ENCODE data around the gene DYTN. TPM values are rescaled to one million over a fixed set of nuclear protein-coding genes. Genes with fewer than 3 reads are reported as not detected.
A peak's percentile ranks its signal among the peaks of the same experiment; 100 is the strongest.

Gene DYTN
- not detected for total RNA-seq

GRCh38 chr2:206718296-206718695 lies at the start of gene DYTN:
DYTN (minus strand) TSS chr2:206718396; CDS start chr2:206718279, 117 bp downstream.
- 65 to 73% methylated on average over 1 of the region's 1 CpG for WGBS, 2 donors
- H3K27ac ChIP-seq, result no peak within 1 kb of the TSS
- no peak for DNase-seq

GRCh38 chr2:206766057-206766930 lies 48.1 kb upstream of the DYTN start:
- peaks cover 5 to 48% (median 20%) of the 10 kb centered on the region in 3 donors for H3K4me1 ChIP-seq
- DNase-seq, result no peak
- peaks cover 0 to 48% (median 2%) of the 10 kb centered on the region in 3 donors for H3K36me3 ChIP-seq
- no peak for TF ChIP-seq POLR2A (IDR thresholded peaks at IDR 0.05)
- no peak for TF ChIP-seq CTCF (IDR thresholded peaks at IDR 0.05)
- no peaks in the 10 kb centered on the region for H3K9me3 ChIP-seq
- WGBS, 2 donors, result 42% methylated on average over 9 to 11 of the region's 12 CpGs
- intact Hi-C loops (cut with DNase I), result no loop called here
- H3K27me3 ChIP-seq, result no peaks in the 10 kb centered on the region
- H3K4me3 ChIP-seq, result peak overlapping the region; percentile 64 to 92 (median 88)
- H3K27ac ChIP-seq, result peak overlapping the region; percentile 89 to 95 (median 90)

More at GRCh38 chr2:206718296-206718695, at the start of gene DYTN:
- Histone ChIP-seq H3K4me1 (no peaks in the 10 kb centered on the region), H3K9me3 (no peaks in the 10 kb centered on the region), H3K27me3 (peaks cover 0 to 16% (median 0%) of the 10 kb centered on the region in 4 donors), H3K36me3 (no peaks in the 10 kb centered on the region), H3K4me3 (no peak within 1 kb of the TSS)
- intact Hi-C loops (cut with DNase I), result no loop called here
- TF ChIP-seq POLR2A (IDR thresholded peaks at IDR 0.05) (no peak), CTCF (IDR thresholded peaks at IDR 0.05) (no peak)

GRCh38 chr2:206765242-206766056 lies 47.3 kb upstream of the DYTN start, which contains the start of the genes FASTKD2 and MDH1B:
FASTKD2 (plus strand) TSS chr2:206765606; CDS start chr2:206766694, 1,088 bp downstream.
MDH1B (minus strand) TSS chr2:206765328; CDS start chr2:206765271, 57 bp downstream.
- peak within 1 kb of the TSS; percentile 64 to 92 (median 88) for H3K4me3 ChIP-seq
- DNase-seq, result peak; percentile 37
- H3K9me3 ChIP-seq, result no peaks in the 10 kb centered on the region
- H3K27ac ChIP-seq, result peak within 1 kb of the TSS; percentile 89 to 95 (median 90)
- peaks cover 5 to 48% (median 20%) of the 10 kb centered on the region in 3 donors for H3K4me1 ChIP-seq
- 0 to 3% methylated on average over 8 to 38 of the region's 46 CpGs for WGBS, 2 donors
- intact Hi-C loops (cut with DNase I), result no loop called here
- TF ChIP-seq POLR2A (IDR thresholded peaks at IDR 0.05) (peak in 2 of 4 donors; percentile 29 to 43), CTCF (IDR thresholded peaks at IDR 0.05) (peak in 1 of 6 experiments; percentile 4)
- H3K27me3 ChIP-seq, result no peaks in the 10 kb centered on the region
- peaks cover 0 to 40% (median 0%) of the 10 kb centered on the region in 3 donors for H3K36me3 ChIP-seq

- intact Hi-C loops (cut with DNase I), result no loop called here
- Histone ChIP-seq H3K27me3 (no peaks in the 10 kb centered on the region), H3K36me3 (peaks cover 0 to 33% (median 0%) of the 10 kb centered on the region in 3 donors), H3K27ac (peak overlapping the region; percentile 89 to 95 (median 90)), H3K4me3 (peak overlapping the region; percentile 64 to 92 (median 88)), H3K9me3 (no peaks in the 10 kb centered on the region), H3K4me1 (peaks cover 5 to 48% (median 20%) of the 10 kb centered on the region in 3 donors)
- DNase-seq, result no peak
- TF ChIP-seq CTCF (IDR thresholded peaks at IDR 0.05) (peak in 1 of 6 experiments; percentile 12), POLR2A (IDR thresholded peaks at IDR 0.05) (no peak)
- WGBS, 2 donors, result 11 to 18% methylated on average over 8 to 18 of the region's 18 CpGs
Measured at GRCh38 chr2:206764673-206765241, 46.6 kb upstream of the DYTN start.

Data from esophagus squamous epithelium (tissue), 5 donors.